Trophoblast cell (in vitro differentiated cells and primary cell): Measurements from ENCODE around the gene TDP1.

Experiments used
- DNase-seq, 2 donors: peaks; one replicate each; pipeline ENCODE4 v3.0.0-alpha.2; 2016
- H2AFZ ChIP-seq: 2 replicates; pipeline ENCODE4 v1.6.1; 2013; ENCODE audit warnings: low read length, moderate library complexity, mild to moderate bottlenecking; ENCODE audit not compliant: insufficient read depth, poor library complexity
- H2AK5ac ChIP-seq: 2 replicates; pipeline ENCODE4 v1.6.1; 2013; ENCODE audit warnings: mild to moderate bottlenecking, low read length
- H2BK120ac ChIP-seq: 2 replicates; pipeline ENCODE4 v1.6.1; 2013; ENCODE audit warnings: low read length, mild to moderate bottlenecking, moderate library complexity; ENCODE audit not compliant: insufficient read depth, poor library complexity
- H2BK12ac ChIP-seq: 2 replicates; pipeline ENCODE4 v1.6.1; 2013; ENCODE audit warnings: mild to moderate bottlenecking, low read length, moderate library complexity
- H2BK5ac ChIP-seq: 2 replicates; pipeline ENCODE4 v1.6.1; 2013; ENCODE audit warnings: low read length, low read depth, moderate library complexity, mild to moderate bottlenecking; ENCODE audit not compliant: poor library complexity
- H3K14ac ChIP-seq: 2 replicates; pipeline ENCODE4 v1.6.1; 2013; ENCODE audit warnings: mild to moderate bottlenecking, low read length
- H3K18ac ChIP-seq: 2 replicates; pipeline ENCODE4 v1.6.1; 2013; ENCODE audit warnings: mild to moderate bottlenecking, low read length
- H3K23ac ChIP-seq: 2 replicates; pipeline ENCODE4 v1.6.1; 2013; ENCODE audit warnings: low read length
- H3K27ac ChIP-seq: 2 replicates; pipeline ENCODE4 v1.5.1; 2013; ENCODE audit warnings: low read depth, mild to moderate bottlenecking, inconsistent platforms, low read length, moderate library complexity
- H3K27me3 ChIP-seq: 2 replicates; pipeline ENCODE4 v1.6.1; 2013; ENCODE audit warnings: inconsistent platforms, mild to moderate bottlenecking, low read length, moderate library complexity; ENCODE audit not compliant: insufficient read depth
- H3K36me3 ChIP-seq, 2 experiments: 1 replicate in 1 of 2; 2 replicates in 1 of 2; pipeline ENCODE4 v1.6.1; 2013; ENCODE audit warnings: low read length in 2 of 2, mild to moderate bottlenecking in 2 of 2, moderate library complexity in 1 of 2; ENCODE audit not compliant: insufficient read depth in 2 of 2, control insufficient read depth in 1 of 2
- H3K4ac ChIP-seq: 2 replicates; pipeline ENCODE4 v1.6.1; 2013; ENCODE audit warnings: low read depth, mild to moderate bottlenecking, low read length, moderate library complexity
- H3K4me1 ChIP-seq, 2 experiments: 1 replicate in 1 of 2; 2 replicates in 1 of 2; pipeline ENCODE4 v1.6.1; 2013; ENCODE audit warnings: low read length in 2 of 2, mild to moderate bottlenecking in 2 of 2, moderate library complexity in 1 of 2; ENCODE audit not compliant: insufficient read depth in 2 of 2, control insufficient read depth in 1 of 2
- H3K4me2 ChIP-seq: 2 replicates; pipeline ENCODE4 v1.6.1; 2013; ENCODE audit warnings: inconsistent platforms, mild to moderate bottlenecking, low read length, moderate library complexity
- H3K4me3 ChIP-seq: 2 replicates; pipeline ENCODE4 v1.5.1; 2013; ENCODE audit warnings: mild to moderate bottlenecking, low read depth, low read length, inconsistent platforms
- H3K79me1 ChIP-seq: one replicate; pipeline ENCODE4 v1.6.1; 2013; ENCODE audit warnings: low read length
- H3K79me2 ChIP-seq: 2 replicates; pipeline ENCODE4 v1.6.1; 2013; ENCODE audit warnings: low read length, mild to moderate bottlenecking; ENCODE audit not compliant: control insufficient read depth, insufficient read depth, poor library complexity
- H3K9ac ChIP-seq: 2 replicates; pipeline ENCODE4 v1.6.1; 2013; ENCODE audit warnings: mild to moderate bottlenecking, low read length
- H3K9me3 ChIP-seq: 2 replicates; pipeline ENCODE4 v1.6.1; 2013; ENCODE audit warnings: low read depth, mild to moderate bottlenecking, control low read depth, inconsistent platforms, low read length; ENCODE audit not compliant: insufficient read depth
- H4K12ac ChIP-seq: 2 replicates; pipeline ENCODE4 v1.6.1; 2013; ENCODE audit warnings: low read depth, mild to moderate bottlenecking, low read length, moderate library complexity
- H4K8ac ChIP-seq: 2 replicates; pipeline ENCODE4 v1.6.1; 2013; ENCODE audit warnings: low read depth, mild to moderate bottlenecking, low read length, moderate library complexity
- H4K91ac ChIP-seq: one replicate; pipeline ENCODE4 v1.6.1; 2013; ENCODE audit warnings: low read depth, mild to moderate bottlenecking, low read length, moderate library complexity
- WGBS: extraction: QIAGEN DNeasy Blood & Tissue Kit; methylation state at CpG from one replicate; pipeline ENCODE4 v1.1.7; 2013; ENCODE audit warnings: missing lambda C conversion rate; ENCODE audit not compliant: insufficient read length, insufficient coverage; ENCODE audit errors: extremely low coverage; 5-methylcytosine and 5-hydroxymethylcytosine counted together

Gene TDP1

GRCh38 chr14:89927186-89927865 is 28.4 kb upstream of the TDP1 start:
- no peak for DNase-seq
- Histone ChIP-seq H4K12ac (no peak overlapping the region), H3K4me2 (no peak overlapping the region), H2BK120ac (no peak overlapping the region), H2BK12ac (no peak overlapping the region), H2BK5ac (no peak overlapping the region), H3K27me3 (no peaks in the 10 kb centered on the region), H3K9ac (no peak overlapping the region), H3K27ac (no peak overlapping the region), H3K4me1 (no peaks in the 10 kb centered on the region), H3K79me1 (no peaks in the 10 kb centered on the region), H2AFZ (no peak overlapping the region), H3K79me2 (no peaks in the 10 kb centered on the region), H2AK5ac (no peak overlapping the region), H4K91ac (no peak overlapping the region), H3K4ac (no peak overlapping the region), H3K4me3 (no peak overlapping the region), H3K36me3 (peaks cover 2 to 7% of the 10 kb centered on the region in 2 experiments), H3K18ac (no peak overlapping the region), H3K9me3 (no peaks in the 10 kb centered on the region), H3K14ac (no peak overlapping the region), H4K8ac (no peak overlapping the region), H3K23ac (no peak overlapping the region)
- WGBS: no CpG with 5 or more reads among the region's 13 CpGs

- no peak overlapping the region for H3K18ac ChIP-seq
- no CpG with 5 or more reads among the region's 6 CpGs for WGBS
Observed at GRCh38 chr14:89933002-89933401, 22.7 kb upstream of the TDP1 start.

GRCh38 chr14:89936654-89937185 is 19.0 kb upstream of the TDP1 start:
- Histone ChIP-seq H3K14ac (no peak overlapping the region), H4K91ac (no peak overlapping the region), H3K4me1 (no peaks in the 10 kb centered on the region), H4K12ac (no peak overlapping the region), H3K4me2 (no peak overlapping the region), H3K23ac (no peak overlapping the region), H3K27ac (no peak overlapping the region), H3K79me1 (no peaks in the 10 kb centered on the region), H2AK5ac (no peak overlapping the region), H2BK12ac (no peak overlapping the region), H2BK120ac (no peak overlapping the region), H3K36me3 (peaks cover 0 to 4% of the 10 kb centered on the region in 2 experiments), H3K9ac (no peak overlapping the region), H3K9me3 (no peaks in the 10 kb centered on the region), H3K27me3 (no peaks in the 10 kb centered on the region), H3K79me2 (no peaks in the 10 kb centered on the region), H4K8ac (no peak overlapping the region), H2BK5ac (no peak overlapping the region), H2AFZ (no peak overlapping the region), H3K4me3 (no peak overlapping the region), H3K18ac (no peak overlapping the region), H3K4ac (no peak overlapping the region)
- peak in 1 of 2 donors; percentile 10 for DNase-seq
- no CpG with 5 or more reads among the region's 3 CpGs for WGBS

More at GRCh38 chr14:89933002-89933401, 22.7 kb upstream of the TDP1 start:
- Histone ChIP-seq H3K23ac (no peak overlapping the region), H3K4ac (no peak overlapping the region), H2AK5ac (no peak overlapping the region), H3K14ac (no peak overlapping the region), H3K4me1 (no peaks in the 10 kb centered on the region), H4K8ac (no peak overlapping the region), H3K79me1 (no peaks in the 10 kb centered on the region), H2BK5ac (no peak overlapping the region), H3K27me3 (no peaks in the 10 kb centered on the region), H2BK120ac (no peak overlapping the region), H3K9ac (no peak overlapping the region), H3K79me2 (no peaks in the 10 kb centered on the region), H3K36me3 (peaks cover 4 to 5% of the 10 kb centered on the region in 2 experiments), H3K9me3 (no peaks in the 10 kb centered on the region), H4K12ac (no peak overlapping the region), H2BK12ac (no peak overlapping the region), H3K4me2 (no peak overlapping the region), H4K91ac (no peak overlapping the region), H3K4me3 (no peak overlapping the region), H3K27ac (no peak overlapping the region), H2AFZ (no peak overlapping the region)
- DNase-seq: no peak

- Histone ChIP-seq H3K27me3 (no peaks in the 10 kb centered on the region), H3K14ac (no peak overlapping the region), H2BK120ac (no peak overlapping the region), H3K4me2 (no peak overlapping the region), H2AK5ac (no peak overlapping the region), H3K79me2 (no peaks in the 10 kb centered on the region), H3K9ac (no peak overlapping the region), H4K91ac (no peak overlapping the region), H2BK12ac (no peak overlapping the region), H3K18ac (no peak overlapping the region), H2BK5ac (no peak overlapping the region), H3K9me3 (no peaks in the 10 kb centered on the region), H3K36me3 (no peaks in the 10 kb centered on the region), H3K79me1 (no peaks in the 10 kb centered on the region), H2AFZ (no peak overlapping the region), H3K27ac (no peak overlapping the region), H4K12ac (no peak overlapping the region), H4K8ac (no peak overlapping the region), H3K23ac (no peak overlapping the region), H3K4me1 (no peaks in the 10 kb centered on the region), H3K4me3 (no peak overlapping the region), H3K4ac (no peak overlapping the region)
- DNase-seq: no peak
- WGBS: no CpG with 5 or more reads among the region's 2 CpGs
Observed at GRCh38 chr14:89941830-89942377, 13.8 kb upstream of the TDP1 start.
